HG03135 (cell line): ENCODE data around the gene RNF180.
"Not testable (repeated sequence)": the region's sequence is repeated elsewhere in the genome, so short reads cannot be mapped to it uniquely, and the experiment has no call there.

Source experiments
- ATAC-seq: cut with Tn5 transposase; IDR thresholded peaks from one replicate; pipeline ENCODE4 v1.9.1; 2021; ENCODE audit warnings: mild to moderate bottlenecking, moderate library complexity; ENCODE audit not compliant: unreplicated experiment

Gene RNF180

GRCh38 chr5:64180661-64181343 is 15.2 kb downstream of the RNF180 start:
- ATAC-seq = no peak

GRCh38 chr5:64181440-64181839 is 15.8 kb downstream of the RNF180 start:
- no peak for ATAC-seq

GRCh38 chr5:64183956-64184355 is 18.3 kb downstream of the RNF180 start:
- ATAC-seq = no peak

- ATAC-seq = no peak
Observed at GRCh38 chr5:64184832-64185231, 19.2 kb downstream of the RNF180 start.

- ATAC-seq = no peak
Observed at GRCh38 chr5:64188776-64189175, 23.1 kb downstream of the RNF180 start.

- no peak for ATAC-seq
Observed at GRCh38 chr5:64190562-64191306, 25.1 kb downstream of the RNF180 start.

GRCh38 chr5:64195981-64196380 is 30.3 kb downstream of the RNF180 start:
- no peak for ATAC-seq

- ATAC-seq = no peak
Observed at GRCh38 chr5:64199425-64199824, 33.8 kb downstream of the RNF180 start.

GRCh38 chr5:64201996-64202395 is 36.4 kb downstream of the RNF180 start:
- ATAC-seq = no peak

GRCh38 chr5:64206653-64207052 is 41.0 kb downstream of the RNF180 start:
- no peak for ATAC-seq

GRCh38 chr5:64207978-64208377 is 42.3 kb downstream of the RNF180 start:
- no peak for ATAC-seq

GRCh38 chr5:64209353-64209752 is 43.7 kb downstream of the RNF180 start:
- no peak for ATAC-seq

- no peak for ATAC-seq
Observed at GRCh38 chr5:64210866-64211265, 45.2 kb downstream of the RNF180 start.

- ATAC-seq = no peak
Observed at GRCh38 chr5:64213011-64213410, 47.4 kb downstream of the RNF180 start.

GRCh38 chr5:64213531-64213930 is 47.9 kb downstream of the RNF180 start:
- ATAC-seq = no peak

- no peak for ATAC-seq
Observed at GRCh38 chr5:64214132-64214531, 48.5 kb downstream of the RNF180 start.

- ATAC-seq = no peak
Observed at GRCh38 chr5:64221911-64222310, 56.3 kb downstream of the RNF180 start.

GRCh38 chr5:64225286-64225981 is 59.8 kb downstream of the RNF180 start:
- ATAC-seq = not testable (repeated sequence)

GRCh38 chr5:64227131-64227537 is 61.5 kb downstream of the RNF180 start:
- not testable (repeated sequence) for ATAC-seq

- ATAC-seq = no peak
Observed at GRCh38 chr5:64229163-64229774, 63.6 kb downstream of the RNF180 start.

- ATAC-seq = no peak
Observed at GRCh38 chr5:64260756-64261155, 95.1 kb downstream of the RNF180 start.
